OCI-LY1 (cell line): ENCODE results near the gene ARL6IP4.

ENCODE experiments used
- H2AFZ ChIP-seq: fragments of 200-600 bp; sonication (generic), shearing (Covaris generic); 2 replicates; pipeline ENCODE4 v1.6.0; 2014; ENCODE audit warnings: antibody characterized with exemption, mild to moderate bottlenecking, low read length
- H3F3A ChIP-seq: fragments of 200-600 bp; sonication (generic), shearing (Covaris generic); 2 replicates; pipeline ENCODE4 v1.6.0; 2014; ENCODE audit warnings: mild to moderate bottlenecking, antibody characterized with exemption, low read length, moderate library complexity; ENCODE audit not compliant: insufficient read depth
- H3K27ac ChIP-seq: fragments of 200-600 bp; sonication (generic); 2 replicates; pipeline ENCODE4 v1.5.1; 2014; ENCODE audit warnings: low read length, mixed run types, mild to moderate bottlenecking, low read depth; ENCODE audit not compliant: poor library complexity, severe bottlenecking
- H3K27me3 ChIP-seq: fragments of 200-600 bp; sonication (generic); 2 replicates; pipeline ENCODE4 v1.6.0; 2014; ENCODE audit warnings: antibody characterized with exemption, mild to moderate bottlenecking, low read length, moderate library complexity; ENCODE audit not compliant: insufficient read depth
- H3K36me3 ChIP-seq: fragments of 200-600 bp; sonication (generic); 2 replicates; pipeline ENCODE4 v1.6.1; 2014; ENCODE audit warnings: mild to moderate bottlenecking, antibody characterized with exemption, low read length, moderate library complexity, mixed read lengths; ENCODE audit not compliant: insufficient read depth
- H3K4me1 ChIP-seq: fragments of 200-600 bp; sonication (generic); 2 replicates; pipeline ENCODE4 v1.5.1; 2014; ENCODE audit warnings: mild to moderate bottlenecking, low read length, moderate library complexity; ENCODE audit not compliant: insufficient read depth, severe bottlenecking
- H3K4me2 ChIP-seq: fragments of 200-600 bp; sonication (generic), shearing (Covaris generic); 2 replicates; pipeline ENCODE4 v1.6.1; 2014; ENCODE audit warnings: low read length
- H3K4me3 ChIP-seq: fragments of 200-600 bp; sonication (generic); 2 replicates; pipeline ENCODE4 v1.5.1; 2014; ENCODE audit warnings: low read length, low read depth, mild to moderate bottlenecking, mixed read lengths; ENCODE audit not compliant: poor library complexity, severe bottlenecking
- H3K79me2 ChIP-seq: fragments of 200-600 bp; shearing (Covaris generic); 2 replicates; pipeline ENCODE4 v1.6.1; 2016; ENCODE audit warnings: mixed run types, low read length, mixed read lengths; ENCODE audit not compliant: insufficient read depth
- H3K9ac ChIP-seq: fragments of 200-600 bp; sonication (generic), shearing (Covaris generic); 2 replicates; pipeline ENCODE4 v1.6.1; 2014; ENCODE audit warnings: mild to moderate bottlenecking, low read length, mixed read lengths
- H3K9me2 ChIP-seq: fragments of 200-600 bp; sonication (generic), shearing (Covaris generic); 2 replicates; pipeline ENCODE4 v1.6.1; 2014; ENCODE audit warnings: low read depth, mild to moderate bottlenecking, low read length, mixed read lengths
- H3K9me3 ChIP-seq: fragments of 200-600 bp; shearing (Covaris generic); 2 replicates; pipeline ENCODE4 v1.6.1; 2014; ENCODE audit warnings: low read length, mixed read lengths
- H4K20me1 ChIP-seq: fragments of 200-600 bp; sonication (generic), shearing (Covaris generic); 2 replicates; pipeline ENCODE4 v1.6.0; 2016; ENCODE audit warnings: mild to moderate bottlenecking, low read length; ENCODE audit not compliant: insufficient read depth
- CTCF ChIP-seq: fragments of 200-600 bp; sonication (generic), shearing (Covaris generic); IDR thresholded peaks from 2 replicates; pipeline ENCODE4 v1.5.1; 2017; ENCODE audit warnings: mild to moderate bottlenecking, antibody characterized with exemption, low read length, moderate library complexity, mixed read lengths
- EZH2 ChIP-seq: fragments of 200-600 bp; sonication (generic), shearing (Covaris generic); IDR thresholded peaks from 2 replicates; pipeline ENCODE4 v1.8.0; 2017; ENCODE audit warnings: borderline replicate concordance, mixed run types, mild to moderate bottlenecking, antibody characterized with exemption, low read length, moderate library complexity, mixed read lengths

The ARL6IP4 gene

GRCh38 chr12:122977153-122977552, 3.3 kb upstream of the ARL6IP4 start:
- Histone ChIP-seq H3K9me2 (no peaks in the 10 kb centered on the region), H4K20me1 (no peaks in the 10 kb centered on the region), H3K36me3 (peaks cover 35% of the 10 kb centered on the region), H3K4me1 (peaks cover 41% of the 10 kb centered on the region), H2AFZ (no peak overlapping the region), H3K9ac (no peak overlapping the region; the same call in 1 of the 2 replicates), H3K4me3 (no peak overlapping the region), H3K4me2 (no peak overlapping the region), H3K27ac (no peak overlapping the region), H3K27me3 (no peaks in the 10 kb centered on the region), H3K79me2 (no peaks in the 10 kb centered on the region), H3K9me3 (no peaks in the 10 kb centered on the region), H3F3A (no peaks in the 10 kb centered on the region)
- TF ChIP-seq EZH2 (no peak), CTCF (no peak)

GRCh38 chr12:122977655-122978392, 2.7 kb upstream of the ARL6IP4 start:
- Histone ChIP-seq H3K4me3 (no peak overlapping the region), H3K9me3 (no peaks in the 10 kb centered on the region), H3K79me2 (no peaks in the 10 kb centered on the region), H3K4me1 (peaks cover 47% of the 10 kb centered on the region), H4K20me1 (no peaks in the 10 kb centered on the region), H3K4me2 (no peak overlapping the region), H3K9me2 (no peaks in the 10 kb centered on the region), H3F3A (no peaks in the 10 kb centered on the region), H2AFZ (no peak overlapping the region), H3K9ac (no peak overlapping the region), H3K27ac (no peak overlapping the region), H3K36me3 (peaks cover 42% of the 10 kb centered on the region), H3K27me3 (no peaks in the 10 kb centered on the region)
- TF ChIP-seq CTCF (no peak), EZH2 (no peak)

- no peak overlapping the region for H3K9ac ChIP-seq
- no peaks in the 10 kb centered on the region for H3K27me3 ChIP-seq
- H3K9me3 ChIP-seq, result no peaks in the 10 kb centered on the region
- H3K27ac ChIP-seq, result no peak overlapping the region
- H3K4me2 ChIP-seq, result no peak overlapping the region
- peaks cover 54% of the 10 kb centered on the region for H3K4me1 ChIP-seq
- H3K79me2 ChIP-seq, result no peaks in the 10 kb centered on the region
- no peak overlapping the region for H2AFZ ChIP-seq
- no peaks in the 10 kb centered on the region for H4K20me1 ChIP-seq
- H3K4me3 ChIP-seq, result no peak overlapping the region
- peaks cover 49% of the 10 kb centered on the region for H3K36me3 ChIP-seq
- H3F3A ChIP-seq, result no peaks in the 10 kb centered on the region
- TF ChIP-seq EZH2, result no peak
- TF ChIP-seq CTCF, result no peak
- H3K9me2 ChIP-seq, result no peaks in the 10 kb centered on the region
These were observed 1.9 kb upstream of the ARL6IP4 start for GRCh38 chr12:122978507-122978955.
